A549 (cell line): ENCODE results near the gene PEX26. TPM values are rescaled to one million over a fixed set of nuclear protein-coding genes. Genes with fewer than 3 reads are reported as not detected.
"Not testable (repeated sequence)": the region's sequence is repeated elsewhere in the genome, so short reads cannot be mapped to it uniquely, and the experiment has no call there.

ENCODE experiments used
- ATAC-seq, 2 experiments: fragments of 200-7000 bp in 1 of 2; fragments of >200 bp in 1 of 2; cut with Nextera tagmentation in 1 of 2; cut with Tn5 transposase in 1 of 2; 3 replicates each; pipeline versions ENCODE4 v1.8.0 to v1.9.1; 2018 to 2020; ENCODE audit warnings: mild to moderate bottlenecking in 1 of 2, moderate library complexity in 1 of 2
- CTCF ChIA-PET: fragments of 300-600 bp; sonication (Branson Sonifier 250); formaldehyde crosslinking; extraction: SDS; loops from one replicate; lab custom pipeline; 2021; ENCODE audit warnings: antibody characterized with exemption, inconsistent platforms; lab: Yijun Ruan, JAX
- POLR2A ChIA-PET: fragments of 350-600 bp; formaldehyde crosslinking; extraction: SDS; loops from one replicate; lab custom pipeline; 2021; ENCODE audit warnings: antibody characterized with exemption, inconsistent platforms; lab: Yijun Ruan, JAX
- DNase-seq, 2 experiments: peaks; one replicate each; pipeline versions ENCODE4 v3.0.0 to v3.0.0-alpha.2; 2011 to 2016; ENCODE audit warnings: low read depth in 1 of 2, low spot score in 1 of 2
- FAIRE-seq: peaks from 2 replicates; lab custom pipeline; 2011; peaks lifted over from hg19 to GRCh38; lab: Jason Lieb, UNC
- H3K27ac ChIP-seq, 2 experiments: fragments of >200 bp; sonication (Bioruptor Twin); formaldehyde crosslinking; 3 replicates each; pipeline ENCODE4 v1.5.1; 2016 to 2017
- H3K4me1 ChIP-seq: fragments of >200 bp; sonication (Bioruptor Twin); formaldehyde crosslinking; 3 replicates; pipeline ENCODE4 v1.6.1; 2016
- H3K4me2 ChIP-seq: fragments of >200 bp; sonication (Bioruptor Twin); formaldehyde crosslinking; 3 replicates; pipeline ENCODE4 v1.6.1; 2016
- H3K4me3 ChIP-seq: fragments of >200 bp; sonication (Bioruptor Twin); formaldehyde crosslinking; 3 replicates; pipeline ENCODE4 v1.5.1; 2016
- H3K9me3 ChIP-seq: fragments of >200 bp; sonication (Bioruptor Twin); formaldehyde crosslinking; 3 replicates; pipeline ENCODE4 v1.6.1; 2016
- CBX2 ChIP-seq: fragments of 200-600 bp; sonication (generic); IDR thresholded peaks from 2 replicates; pipeline ENCODE4 v1.6.1; 2016; ENCODE audit warnings: low read depth, mild to moderate bottlenecking, borderline replicate concordance
- CEBPB ChIP-seq, 2 experiments: fragments of >200 bp in 1 of 2; sonication (Bioruptor Twin) in 1 of 2; formaldehyde crosslinking in 1 of 2; IDR thresholded peaks; 2 replicates each; pipeline ENCODE4 v1.6.1; 2012 to 2016
- GATA3 ChIP-seq: IDR thresholded peaks from 2 replicates; pipeline ENCODE4 v1.6.1; 2012; ENCODE audit warnings: borderline replicate concordance
- HDAC2 ChIP-seq: fragments of 200-600 bp; sonication (generic); IDR thresholded peaks from 2 replicates; pipeline ENCODE4 v1.6.1; 2016
- HOXA7 ChIP-seq: fragments of 250-450 bp; sonication (Bioruptor Pico); IDR thresholded peaks from 2 replicates; pipeline ENCODE4 v1.5.0; 2020; ENCODE audit warnings: mild to moderate bottlenecking, moderate library complexity
- JUN ChIP-seq, 2 experiments: fragments of >200 bp; sonication (Bioruptor Twin); formaldehyde crosslinking; IDR thresholded peaks; 2 replicates in 1 of 2; 3 replicates in 1 of 2; pipeline ENCODE4 v1.6.1; 2016 to 2017
- KDM1A ChIP-seq: fragments of 200-600 bp; sonication (generic); IDR thresholded peaks from 2 replicates; pipeline ENCODE4 v1.6.1; 2016; ENCODE audit warnings: low read depth, mild to moderate bottlenecking
- MAFK ChIP-seq: fragments of 450-650 bp; IDR thresholded peaks from 2 replicates; pipeline ENCODE4 v1.6.1; 2014; ENCODE audit not compliant: partially characterized antibody
- RAD21 ChIP-seq, 2 experiments: fragments of >200 bp in 1 of 2; sonication (Bioruptor Twin) in 1 of 2; formaldehyde crosslinking in 1 of 2; IDR thresholded peaks in 1 of 2; conservative IDR thresholded peaks in 1 of 2; 2 replicates in 1 of 2; 3 replicates in 1 of 2; pipeline ENCODE4 v1.6.1; 2012 to 2018; ENCODE audit warnings: inconsistent platforms in 1 of 2
- TFCP2L1 ChIP-seq: fragments of 250-450 bp; sonication (Bioruptor Pico); IDR thresholded peaks from 2 replicates; pipeline ENCODE4 v1.5.0; 2021; ENCODE audit warnings: mild to moderate bottlenecking
- ZNF302 ChIP-seq: fragments of 250-450 bp; sonication (Bioruptor Pico); IDR thresholded peaks from 2 replicates; pipeline ENCODE4 v1.9.0; 2021; ENCODE audit warnings: inconsistent platforms, mild to moderate bottlenecking, moderate library complexity
- WGBS: methylation state at CpG from one replicate; pipeline ENCODE4 v1.1.6; 2017; ENCODE audit errors: missing lambda C conversion rate; 5-methylcytosine and 5-hydroxymethylcytosine counted together
- polyA plus RNA-seq, 4 experiments: library from polyadenylated mRNA; depleted of rRNA in 3 of 4; stranded (reverse); fragments of >200 nt; fragmentation: RNase III in 1 of 4; extraction: RNeasy Plus Mini Kit Qiagen cat#74134 plus additional on column Dnase treatment in 1 of 4; gene quantifications; 2 replicates in 3 of 4; 3 replicates in 1 of 4; pipeline ENCODE4 v1.2.3, GENCODE V29; 2011 to 2017
- TF ChIP-seq, protein P1 (sequence below): IDR thresholded peaks from 2 replicates; pipeline ENCODE4 v1.6.1; 2012
- TF ChIP-seq, protein P2 (sequence below): fragments of 200-600 bp; sonication (generic); IDR thresholded peaks from 2 replicates; pipeline ENCODE4 v1.6.1; 2016; ENCODE audit warnings: antibody characterized with exemption, mild to moderate bottlenecking, moderate library complexity
- TF ChIP-seq, protein P3 (sequence below): fragments of 250-450 bp; sonication (Bioruptor Pico); IDR thresholded peaks from 2 replicates; pipeline ENCODE4 v1.5.0; 2021; ENCODE audit warnings: mild to moderate bottlenecking, moderate library complexity, borderline replicate concordance

PEX26 gene
- polyA plus RNA-seq, 2 of the 4 experiments (the other 2 are of a cell fraction), result 11.8 to 12.4 TPM

DNA sequence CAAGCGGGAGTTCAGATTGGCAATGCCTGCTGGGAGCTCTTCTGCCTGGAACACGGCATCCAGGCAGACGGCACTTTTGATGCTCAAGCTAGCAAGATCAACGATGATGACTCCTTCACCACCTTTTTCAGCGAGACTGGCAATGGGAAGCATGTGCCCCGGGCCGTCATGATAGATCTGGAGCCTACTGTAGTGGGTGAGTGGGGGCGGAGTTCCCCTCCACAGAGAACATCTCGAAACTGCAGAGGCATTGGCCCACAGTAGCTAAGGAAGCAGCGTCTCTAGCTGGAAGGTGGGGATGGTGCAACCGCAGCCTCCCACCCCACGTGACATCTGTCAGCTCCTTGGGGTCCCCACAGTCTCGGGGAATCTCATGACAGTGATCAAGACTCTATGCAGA, 43.7 kb downstream of the PEX26 start:
- no peak for FAIRE-seq
- no peak for TF ChIP-seq HOXA7 (CRISPR knock-in tag)
- TF ChIP-seq KDM1A, result no peak
- no peak for TF ChIP-seq CEBPB (IDR thresholded peaks at IDR 0.05)
- no peak for TF ChIP-seq RAD21 (conservative IDR thresholded peaks at IDR 0.05 in 1 of 2, IDR thresholded peaks at IDR 0.05 in 1 of 2)
- TF ChIP-seq, protein P1, sequence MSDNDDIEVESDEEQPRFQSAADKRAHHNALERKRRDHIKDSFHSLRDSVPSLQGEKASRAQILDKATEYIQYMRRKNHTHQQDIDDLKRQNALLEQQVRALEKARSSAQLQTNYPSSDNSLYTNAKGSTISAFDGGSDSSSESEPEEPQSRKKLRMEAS, result no peak
- TF ChIP-seq, all 56 proteins: peak for 0
- Histone ChIP-seq H3K27ac (no peak overlapping the region), H3K9me3 (no peaks in the 10 kb centered on the region), H3K4me3 (no peak overlapping the region), H3K4me1 (no peaks in the 10 kb centered on the region), H3K4me2 (no peak overlapping the region)
- ChIA-PET CTCF (no interaction called here), POLR2A (no interaction called here)
- ATAC-seq, result no peak
- 72% methylated on average over 9 of the region's 13 CpGs for WGBS
- no peak for DNase-seq

DNA sequence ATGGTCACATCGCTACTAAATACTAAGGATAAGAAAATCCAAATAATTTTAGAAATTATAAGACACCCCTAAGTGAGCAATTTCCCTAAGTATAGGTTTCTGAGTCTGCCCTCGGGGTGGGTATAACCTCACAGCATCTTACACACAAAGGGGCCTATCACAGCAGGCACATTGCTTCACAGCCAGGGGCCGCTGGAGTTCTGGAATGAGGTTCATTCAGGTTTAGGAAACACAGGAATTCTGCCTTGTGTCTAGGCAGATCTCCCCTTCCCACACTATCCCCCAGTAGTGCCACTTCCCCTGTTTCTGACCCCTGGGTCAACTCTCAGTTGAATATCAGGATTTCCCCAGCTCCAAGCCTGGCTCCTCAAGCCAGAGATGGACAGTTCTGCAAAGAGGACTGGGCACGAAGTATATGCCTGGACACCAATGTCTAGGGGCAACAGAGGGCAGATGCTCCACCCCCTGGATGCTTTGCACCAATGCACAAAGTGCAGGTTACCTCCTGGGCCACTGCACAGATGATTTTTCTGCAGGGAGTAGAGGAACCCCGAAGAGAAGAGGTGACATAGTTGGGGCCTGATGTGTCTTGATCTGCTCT, 44.3 kb downstream of the PEX26 start:
- DNase-seq (no peak), ATAC-seq (no peak), FAIRE-seq (no peak)
- TF ChIP-seq, protein P2, sequence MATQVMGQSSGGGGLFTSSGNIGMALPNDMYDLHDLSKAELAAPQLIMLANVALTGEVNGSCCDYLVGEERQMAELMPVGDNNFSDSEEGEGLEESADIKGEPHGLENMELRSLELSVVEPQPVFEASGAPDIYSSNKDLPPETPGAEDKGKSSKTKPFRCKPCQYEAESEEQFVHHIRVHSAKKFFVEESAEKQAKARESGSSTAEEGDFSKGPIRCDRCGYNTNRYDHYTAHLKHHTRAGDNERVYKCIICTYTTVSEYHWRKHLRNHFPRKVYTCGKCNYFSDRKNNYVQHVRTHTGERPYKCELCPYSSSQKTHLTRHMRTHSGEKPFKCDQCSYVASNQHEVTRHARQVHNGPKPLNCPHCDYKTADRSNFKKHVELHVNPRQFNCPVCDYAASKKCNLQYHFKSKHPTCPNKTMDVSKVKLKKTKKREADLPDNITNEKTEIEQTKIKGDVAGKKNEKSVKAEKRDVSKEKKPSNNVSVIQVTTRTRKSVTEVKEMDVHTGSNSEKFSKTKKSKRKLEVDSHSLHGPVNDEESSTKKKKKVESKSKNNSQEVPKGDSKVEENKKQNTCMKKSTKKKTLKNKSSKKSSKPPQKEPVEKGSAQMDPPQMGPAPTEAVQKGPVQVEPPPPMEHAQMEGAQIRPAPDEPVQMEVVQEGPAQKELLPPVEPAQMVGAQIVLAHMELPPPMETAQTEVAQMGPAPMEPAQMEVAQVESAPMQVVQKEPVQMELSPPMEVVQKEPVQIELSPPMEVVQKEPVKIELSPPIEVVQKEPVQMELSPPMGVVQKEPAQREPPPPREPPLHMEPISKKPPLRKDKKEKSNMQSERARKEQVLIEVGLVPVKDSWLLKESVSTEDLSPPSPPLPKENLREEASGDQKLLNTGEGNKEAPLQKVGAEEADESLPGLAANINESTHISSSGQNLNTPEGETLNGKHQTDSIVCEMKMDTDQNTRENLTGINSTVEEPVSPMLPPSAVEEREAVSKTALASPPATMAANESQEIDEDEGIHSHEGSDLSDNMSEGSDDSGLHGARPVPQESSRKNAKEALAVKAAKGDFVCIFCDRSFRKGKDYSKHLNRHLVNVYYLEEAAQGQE, result no peak
- TF ChIP-seq HDAC2, result no peak
- Histone ChIP-seq H3K4me1 (no peaks in the 10 kb centered on the region), H3K27ac (no peak overlapping the region), H3K4me2 (no peak overlapping the region), H3K9me3 (no peaks in the 10 kb centered on the region), H3K4me3 (no peak overlapping the region)
- WGBS, result 91% methylated on average over 4 of the region's 5 CpGs
- CTCF ChIA-PET, result no interaction called here
- POLR2A ChIA-PET, result no interaction called here

DNA sequence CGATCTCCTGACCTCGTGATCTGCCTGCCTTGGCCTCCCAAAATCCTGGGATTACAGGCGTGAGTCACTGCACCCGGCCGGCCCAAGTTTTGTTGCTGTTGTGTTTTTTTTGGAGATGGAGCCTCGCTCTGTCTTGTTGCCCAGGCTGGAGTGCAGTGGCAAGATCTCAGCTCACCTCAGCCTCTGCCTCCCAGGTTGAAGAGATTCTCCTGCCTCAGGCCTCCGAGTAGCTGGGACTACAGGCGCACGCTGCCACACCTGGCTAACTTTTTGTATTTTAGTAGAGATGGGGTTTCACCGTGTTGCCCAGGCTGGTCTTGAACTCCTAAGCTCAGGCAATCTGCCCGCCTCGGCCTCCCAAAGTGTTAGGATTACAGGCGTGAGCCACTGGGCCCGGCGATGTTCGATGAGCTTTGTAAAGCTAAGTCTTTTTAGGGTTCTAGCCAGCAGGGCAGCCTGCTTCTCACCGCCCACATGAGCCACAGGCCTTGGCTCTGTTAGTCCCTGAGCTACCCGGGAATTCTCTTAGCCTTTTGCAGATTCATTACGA, 45.8 kb downstream of the PEX26 start:
- not testable (repeated sequence) for H3K9me3 ChIP-seq, FAIRE-seq, H3K4me3 ChIP-seq, DNase-seq, ATAC-seq, H3K4me2 ChIP-seq, H3K27ac ChIP-seq, H3K4me1 ChIP-seq
- POLR2A ChIA-PET, result interaction anchor here (0.7 kb wide), 1 partner anchor 14 kb away, joined by 5 read pairs; no protein-coding TSS in a partner anchor
- WGBS, result 91% methylated on average over 19 of the region's 19 CpGs
- CTCF ChIA-PET, result interaction anchor here (2.4 kb wide), 1 partner anchor 12 kb away, joined by 5 read pairs; no protein-coding TSS in a partner anchor

DNA sequence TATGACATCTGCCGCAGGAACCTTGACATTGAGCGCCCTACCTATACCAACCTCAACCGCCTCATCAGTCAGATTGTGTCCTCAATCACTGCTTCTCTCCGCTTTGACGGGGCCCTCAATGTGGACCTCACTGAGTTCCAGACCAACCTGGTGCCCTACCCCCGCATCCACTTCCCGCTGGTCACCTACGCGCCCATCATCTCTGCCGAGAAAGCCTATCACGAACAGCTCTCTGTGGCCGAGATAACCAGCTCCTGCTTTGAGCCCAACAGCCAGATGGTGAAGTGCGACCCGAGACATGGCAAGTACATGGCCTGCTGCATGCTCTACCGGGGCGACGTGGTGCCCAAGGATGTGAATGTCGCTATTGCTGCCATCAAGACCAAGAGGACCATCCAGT, 48.8 kb downstream of the PEX26 start:
- ATAC-seq (no peak), DNase-seq (no peak), FAIRE-seq (no peak)
- Histone ChIP-seq H3K27ac (no peak overlapping the region), H3K4me2 (no peak overlapping the region), H3K4me1 (no peaks in the 10 kb centered on the region), H3K4me3 (no peak overlapping the region), H3K9me3 (no peaks in the 10 kb centered on the region)
- ChIA-PET CTCF (interaction anchor here (0.7 kb wide), 1 partner anchor 126 kb away, joined by 3 read pairs; no protein-coding TSS in a partner anchor), POLR2A (no interaction called here)
- TF ChIP-seq ZNF302 (no peak), MAFK (no peak), GATA3 (no peak), JUN (IDR thresholded peaks at IDR 0.05) (no peak), TFCP2L1 (CRISPR knock-in tag) (no peak), CBX2 (no peak)
- TF ChIP-seq, protein P3, sequence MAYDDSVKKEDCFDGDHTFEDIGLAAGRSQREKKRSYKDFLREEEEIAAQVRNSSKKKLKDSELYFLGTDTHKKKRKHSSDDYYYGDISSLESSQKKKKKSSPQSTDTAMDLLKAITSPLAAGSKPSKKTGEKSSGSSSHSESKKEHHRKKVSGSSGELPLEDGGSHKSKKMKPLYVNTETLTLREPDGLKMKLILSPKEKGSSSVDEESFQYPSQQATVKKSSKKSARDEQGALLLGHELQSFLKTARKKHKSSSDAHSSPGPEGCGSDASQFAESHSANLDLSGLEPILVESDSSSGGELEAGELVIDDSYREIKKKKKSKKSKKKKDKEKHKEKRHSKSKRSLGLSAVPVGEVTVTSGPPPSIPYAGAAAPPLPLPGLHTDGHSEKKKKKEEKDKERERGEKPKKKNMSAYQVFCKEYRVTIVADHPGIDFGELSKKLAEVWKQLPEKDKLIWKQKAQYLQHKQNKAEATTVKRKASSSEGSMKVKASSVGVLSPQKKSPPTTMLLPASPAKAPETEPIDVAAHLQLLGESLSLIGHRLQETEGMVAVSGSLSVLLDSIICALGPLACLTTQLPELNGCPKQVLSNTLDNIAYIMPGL (CRISPR knock-in tag), result no peak
- WGBS, result 93% methylated on average over 14 of the region's 18 CpGs
